Thyroid gland (tissue), 4 donors: ENCODE results near the gene GJC1.

Source experiments
- CTCF ChIP-seq, 6 experiments: fragments of 200-600 bp in 3 of 6; fragments of 450-650 bp in 3 of 6; sonication (generic) in 3 of 6; IDR thresholded peaks; one replicate each; pipeline ENCODE4 v1.5.1; 2016 to 2019; ENCODE audit warnings: antibody characterized with exemption in 6 of 6, mild to moderate bottlenecking in 2 of 6, inconsistent platforms in 1 of 6, moderate library complexity in 1 of 6
- POLR2A ChIP-seq, 2 donors: fragments of 450-650 bp; IDR thresholded peaks; one replicate each; pipeline ENCODE4 v1.6.1; 2017; ENCODE audit warnings: antibody characterized with exemption in 2 of 2, mild to moderate bottlenecking in 2 of 2, moderate library complexity in 1 of 2

GRCh38 chr17:44769647-44770084 lies 60.4 kb downstream of the GJC1 start:
- TF ChIP-seq CTCF (IDR thresholded peaks at IDR 0.05) (no peak), POLR2A (IDR thresholded peaks at IDR 0.05) (no peak)
